ENCODE results near the gene TP53AIP1.

DNA sequence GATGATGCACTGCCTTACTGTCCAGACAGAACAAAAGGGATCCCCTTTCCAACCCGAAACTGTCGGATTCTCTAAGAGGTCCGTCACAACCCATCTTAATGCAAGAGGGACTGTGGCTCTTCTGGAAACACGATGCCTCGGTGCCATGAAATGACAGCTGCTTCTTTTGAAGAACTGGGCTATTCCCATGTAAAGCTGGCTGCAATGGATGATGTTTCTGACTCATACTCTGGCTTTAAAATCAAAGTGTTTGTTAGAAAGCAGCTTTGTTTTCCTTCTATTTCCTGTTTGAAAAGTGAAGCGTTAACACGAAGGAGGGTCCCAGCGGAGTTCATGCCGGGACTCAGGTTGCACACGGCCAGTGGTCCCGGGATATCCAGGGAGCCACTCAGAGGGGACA is 3.1 kb downstream of the TP53AIP1 start:
- TF ChIP-seq CTCF (IDR thresholded peaks at IDR 0.05) = no peak
- TF ChIP-seq EZH2phosphoT487 (IDR thresholded peaks at IDR 0.05) = no peak
- TF ChIP-seq EZH2 (IDR thresholded peaks at IDR 0.05) = no peak
